Measurements from ENCODE around the gene ZNF524. TPM values are rescaled to one million over a fixed set of nuclear protein-coding genes. Genes with fewer than 3 reads are reported as not detected.
A peak's percentile ranks its signal among the peaks of the same experiment; 100 is the strongest.

Gene ZNF524
- total and polyA plus RNA-seq, 9 of the 15 experiments (the other 6 are each of a cell fraction or from before 2014, with no cell fraction given), result 0.08 to 15.6 (median 2.9) TPM

GRCh38 chr19:55605207-55605636 is 5.1 kb downstream of the ZNF524 start (continued):
- no peak for TF ChIP-seq RBBP5 (IDR thresholded peaks at IDR 0.05; ENCODE audit: borderline replicate concordance, insufficient read depth, low read length, poor library complexity, severe bottlenecking)
- no peak for TF ChIP-seq MCM3 (IDR thresholded peaks at IDR 0.05)
- peak; percentile 97 for TF ChIP-seq VEZF1 (CRISPR knock-in tag; IDR thresholded peaks at IDR 0.05)
- TF ChIP-seq MTA2 (IDR thresholded peaks at IDR 0.05; ENCODE audit: low read depth), result no peak
- no peak for TF ChIP-seq ZFPM2 (CRISPR knock-in tag; IDR thresholded peaks at IDR 0.05)
- peak; percentile 32; the same call in 1 of the 2 replicates for TF ChIP-seq ELF4 (CRISPR knock-in tag; IDR thresholded peaks at IDR 0.05)
- no peak for TF ChIP-seq ZNF668 (CRISPR knock-in tag; IDR thresholded peaks at IDR 0.05)
- no peak for TF ChIP-seq DIDO1 (tag; IDR thresholded peaks at IDR 0.05; ENCODE audit: low read depth)
- no peak for TF ChIP-seq PHF20 (IDR thresholded peaks at IDR 0.05; ENCODE audit: partially characterized antibody)
- TF ChIP-seq ZNF354B (CRISPR knock-in tag; IDR thresholded peaks at IDR 0.05), result no peak
- TF ChIP-seq SUPT5H (IDR thresholded peaks at IDR 0.05), result no peak
- TF ChIP-seq, protein P1, sequence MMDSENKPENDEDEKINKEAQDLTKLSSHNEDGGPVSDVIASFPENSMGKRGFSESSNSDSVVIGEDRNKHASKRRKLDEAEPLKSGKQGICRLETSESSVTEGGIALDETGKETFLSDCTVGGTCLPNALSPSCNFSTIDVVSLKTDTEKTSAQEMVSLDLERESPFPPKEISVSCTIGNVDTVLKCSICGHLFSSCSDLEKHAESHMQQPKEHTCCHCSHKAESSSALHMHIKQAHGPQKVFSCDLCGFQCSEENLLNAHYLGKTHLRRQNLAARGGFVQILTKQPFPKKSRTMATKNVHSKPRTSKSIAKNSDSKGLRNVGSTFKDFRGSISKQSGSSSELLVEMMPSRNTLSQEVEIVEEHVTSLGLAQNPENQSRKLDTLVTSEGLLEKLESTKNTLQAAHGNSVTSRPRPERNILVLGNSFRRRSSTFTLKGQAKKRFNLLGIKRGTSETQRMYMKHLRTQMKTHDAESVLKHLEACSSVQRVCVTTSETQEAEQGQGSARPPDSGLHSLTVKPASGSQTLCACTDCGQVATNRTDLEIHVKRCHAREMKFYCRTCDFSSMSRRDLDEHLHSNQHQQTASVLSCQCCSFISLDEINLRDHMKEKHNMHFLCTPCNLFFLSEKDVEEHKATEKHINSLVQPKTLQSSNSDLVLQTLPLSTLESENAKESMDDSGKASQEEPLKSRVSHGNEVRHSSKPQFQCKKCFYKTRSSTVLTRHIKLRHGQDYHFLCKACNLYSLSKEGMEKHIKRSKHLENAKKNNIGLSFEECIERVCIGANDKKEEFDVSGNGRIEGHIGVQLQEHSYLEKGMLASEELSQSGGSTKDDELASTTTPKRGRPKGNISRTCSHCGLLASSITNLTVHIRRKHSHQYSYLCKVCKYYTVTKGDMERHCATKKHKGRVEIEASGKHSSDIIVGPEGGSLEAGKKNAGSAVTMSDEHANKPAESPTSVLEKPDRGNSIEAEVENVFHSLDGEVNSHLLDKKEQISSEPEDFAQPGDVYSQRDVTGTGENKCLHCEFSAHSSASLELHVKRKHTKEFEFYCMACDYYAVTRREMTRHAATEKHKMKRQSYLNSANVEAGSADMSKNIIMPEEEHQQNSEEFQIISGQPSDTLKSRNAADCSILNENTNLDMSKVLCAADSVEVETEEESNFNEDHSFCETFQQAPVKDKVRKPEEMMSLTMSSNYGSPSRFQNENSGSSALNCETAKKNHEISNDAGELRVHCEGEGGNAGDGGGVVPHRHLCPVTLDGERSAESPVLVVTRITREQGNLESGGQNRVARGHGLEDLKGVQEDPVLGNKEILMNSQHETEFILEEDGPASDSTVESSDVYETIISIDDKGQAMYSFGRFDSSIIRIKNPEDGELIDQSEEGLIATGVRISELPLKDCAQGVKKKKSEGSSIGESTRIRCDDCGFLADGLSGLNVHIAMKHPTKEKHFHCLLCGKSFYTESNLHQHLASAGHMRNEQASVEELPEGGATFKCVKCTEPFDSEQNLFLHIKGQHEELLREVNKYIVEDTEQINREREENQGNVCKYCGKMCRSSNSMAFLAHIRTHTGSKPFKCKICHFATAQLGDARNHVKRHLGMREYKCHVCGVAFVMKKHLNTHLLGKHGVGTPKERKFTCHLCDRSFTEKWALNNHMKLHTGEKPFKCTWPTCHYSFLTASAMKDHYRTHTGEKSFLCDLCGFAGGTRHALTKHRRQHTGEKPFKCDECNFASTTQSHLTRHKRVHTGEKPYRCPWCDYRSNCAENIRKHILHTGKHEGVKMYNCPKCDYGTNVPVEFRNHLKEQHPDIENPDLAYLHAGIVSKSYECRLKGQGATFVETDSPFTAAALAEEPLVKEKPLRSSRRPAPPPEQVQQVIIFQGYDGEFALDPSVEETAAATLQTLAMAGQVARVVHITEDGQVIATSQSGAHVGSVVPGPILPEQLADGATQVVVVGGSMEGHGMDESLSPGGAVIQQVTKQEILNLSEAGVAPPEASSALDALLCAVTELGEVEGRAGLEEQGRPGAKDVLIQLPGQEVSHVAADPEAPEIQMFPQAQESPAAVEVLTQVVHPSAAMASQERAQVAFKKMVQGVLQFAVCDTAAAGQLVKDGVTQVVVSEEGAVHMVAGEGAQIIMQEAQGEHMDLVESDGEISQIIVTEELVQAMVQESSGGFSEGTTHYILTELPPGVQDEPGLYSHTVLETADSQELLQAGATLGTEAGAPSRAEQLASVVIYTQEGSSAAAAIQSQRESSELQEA (IDR thresholded peaks at IDR 0.05; ENCODE audit: low read depth), result peak; percentile 86
- peak; percentile 81 for TF ChIP-seq MEIS2 (IDR thresholded peaks at IDR 0.05; ENCODE audit: partially characterized antibody)
- TF ChIP-seq SP1 (CRISPR knock-in tag; IDR thresholded peaks at IDR 0.05), result 0 out of 2 replicates have a peak, but pooled peaks have one; percentile 51
- peak; percentile 94 for TF ChIP-seq ELF1 (tag; IDR thresholded peaks at IDR 0.05)
- TF ChIP-seq TBL1XR1 (IDR thresholded peaks at IDR 0.05; ENCODE audit: low read length in 2 of 2), result no peak
- TF ChIP-seq ID3 (CRISPR knock-in tag; IDR thresholded peaks at IDR 0.05), result no peak
- TF ChIP-seq ID3 (tag; IDR thresholded peaks at IDR 0.05), result no peak
- TF ChIP-seq OTX1 (CRISPR knock-in tag; IDR thresholded peaks at IDR 0.05), result no peak
- no peak for TF ChIP-seq CBFA2T3 (IDR thresholded peaks at IDR 0.05)
- TF ChIP-seq RBM14 (IDR thresholded peaks at IDR 0.05; ENCODE audit: borderline replicate concordance, insufficient read depth, low read depth, low read length), result no peak
- no peak for TF ChIP-seq HDAC2 (IDR thresholded peaks at IDR 0.05)
- peak; percentile 98 for TF ChIP-seq GABPA (tag; conservative IDR thresholded peaks at IDR 0.05; ENCODE audit: low read depth)
